OCI-LY7 (cell line): ENCODE results near the gene FRAT1.

Experiments
- CTCF ChIP-seq: fragments of 200-600 bp; sonication (generic); conservative IDR thresholded peaks from 2 replicates; pipeline ENCODE4 v1.5.1; 2014; ENCODE audit warnings: mild to moderate bottlenecking, antibody characterized with exemption, low read length, moderate library complexity, mixed read lengths
- EZH2phosphoT487 ChIP-seq: fragments of 200-600 bp; sonication (generic); IDR thresholded peaks from 2 replicates; pipeline ENCODE4 v1.6.1; 2018; ENCODE audit warnings: low read depth, borderline replicate concordance, mild to moderate bottlenecking, mixed run types, antibody characterized with exemption, low read length, moderate library complexity, mixed read lengths

GRCh38 chr10:97323501-97323900 is 4.4 kb downstream of the FRAT1 start:
- TF ChIP-seq EZH2phosphoT487: no peak
- TF ChIP-seq CTCF: no peak
